HUDEP-2 (cell line): ENCODE data around the gene PLEKHA6.

Experiments used
- DNase-seq, 76 experiments: peaks; one replicate each; lab custom pipeline; 2025; ENCODE audit not compliant: unreplicated experiment in 76 of 76; lab: John Stamatoyannopoulos, UW

The PLEKHA6 gene

DNA sequence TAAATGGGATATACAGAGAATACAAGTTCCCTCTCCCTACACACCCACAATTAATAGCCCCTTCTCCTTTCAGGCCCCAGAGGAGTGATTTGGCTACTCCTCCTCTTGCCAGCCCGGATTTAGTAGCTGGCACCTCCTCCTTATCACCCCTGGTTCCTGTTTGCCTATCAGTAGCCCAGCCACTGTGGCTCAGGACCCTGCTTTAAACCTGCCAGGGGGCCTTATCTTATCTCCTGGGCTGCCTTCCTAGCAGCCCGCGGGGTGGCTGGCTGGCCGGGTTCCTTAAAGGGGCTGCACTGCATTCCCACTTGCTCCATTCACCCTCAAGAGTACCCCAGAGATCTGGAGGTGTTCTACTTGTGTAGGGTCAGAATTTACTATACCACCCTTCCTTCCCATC, 70.4 kb downstream of the PLEKHA6 start:
- DNase-seq, result peak in 33 of 76 experiments; percentile 1 to 37 (median 13)

DNA sequence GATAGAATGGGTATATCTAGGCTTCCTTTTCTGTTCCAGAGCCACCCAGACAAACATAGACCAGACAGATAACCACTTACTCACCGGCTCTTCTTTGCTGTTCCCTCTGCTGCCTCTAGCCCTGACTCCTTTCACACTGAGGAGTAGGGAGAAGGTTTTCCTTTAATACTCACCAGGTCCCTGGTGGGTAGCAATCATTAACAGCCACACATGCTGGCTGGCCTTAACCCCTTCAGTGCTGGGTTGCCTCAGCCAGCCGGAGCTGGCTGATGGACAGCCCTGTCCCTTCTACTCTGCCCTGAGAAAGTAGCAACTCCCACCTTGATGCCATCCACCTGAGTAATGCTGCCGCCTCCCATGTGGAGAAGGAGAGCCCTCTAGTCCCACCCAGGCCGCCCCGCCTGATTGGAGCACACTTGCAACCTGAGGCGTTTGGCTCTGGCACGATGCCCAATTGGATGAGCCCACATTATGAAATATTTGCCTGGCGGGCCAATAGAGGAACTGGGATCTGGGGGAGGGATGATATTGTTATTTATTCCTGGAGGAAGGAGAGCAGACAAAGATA, 71.6 kb downstream of the PLEKHA6 start:
- no peak for DNase-seq

GRCh38 chr1:204287466-204287891, 72.2 kb downstream of the PLEKHA6 start:
- DNase-seq, result no peak

- DNase-seq, result peak in 16 of 76 experiments; percentile 3 to 55 (median 12)
These were observed 72.8 kb downstream of the PLEKHA6 start for GRCh38 chr1:204286831-204287421.

DNA sequence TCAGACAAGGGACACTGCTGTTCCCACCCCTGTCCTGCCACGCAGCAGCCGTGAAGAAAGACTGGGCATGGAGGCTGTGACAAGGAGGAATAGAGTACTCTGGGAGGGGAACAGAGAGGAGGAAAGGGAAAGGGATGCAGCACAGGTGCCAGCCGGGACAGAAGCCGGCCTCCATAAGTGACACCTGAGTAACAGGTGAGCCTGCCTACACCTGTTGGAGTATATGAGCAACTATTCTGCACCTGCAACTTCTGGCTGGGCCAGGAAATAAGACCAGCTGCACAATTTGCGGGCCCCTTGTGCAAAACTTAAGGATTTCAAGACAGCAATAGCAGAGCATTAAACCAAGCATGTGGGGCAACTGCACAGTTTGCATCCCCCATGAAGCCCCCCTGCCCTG, 73.4 kb downstream of the PLEKHA6 start:
- DNase-seq, result no peak

GRCh38 chr1:204285436-204286305, 74.1 kb downstream of the PLEKHA6 start:
- no peak for DNase-seq

- no peak for DNase-seq
These were observed 74.8 kb downstream of the PLEKHA6 start for GRCh38 chr1:204284929-204285328.

- no peak for DNase-seq
These were observed 75.7 kb downstream of the PLEKHA6 start for GRCh38 chr1:204283711-204284651.

DNA sequence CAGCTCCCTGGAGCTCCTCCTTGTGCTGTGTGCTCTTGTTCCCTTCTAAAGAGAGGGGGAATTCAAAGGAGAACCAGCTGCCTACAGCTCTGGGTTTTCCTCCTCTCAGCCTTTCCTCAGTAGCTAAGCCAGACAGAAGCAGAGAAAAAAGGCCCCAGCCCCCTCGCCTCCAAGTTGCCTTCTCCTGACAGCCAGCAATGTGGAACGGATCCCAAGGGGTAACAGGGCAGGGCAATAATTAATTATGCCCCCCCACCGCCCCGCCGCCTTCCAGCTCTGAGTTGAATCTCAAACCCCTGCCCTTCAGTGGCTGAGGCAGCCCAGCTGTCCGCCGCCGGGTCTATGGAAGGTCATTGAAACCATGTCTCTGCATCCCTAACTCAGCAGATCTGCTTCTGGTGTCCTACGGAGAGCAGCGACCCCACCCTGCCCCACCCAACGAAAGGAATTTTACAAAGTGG, 76.9 kb downstream of the PLEKHA6 start:
- DNase-seq, result no peak

GRCh38 chr1:204280099-204280961, 79.4 kb downstream of the PLEKHA6 start:
- DNase-seq, result no peak

DNA sequence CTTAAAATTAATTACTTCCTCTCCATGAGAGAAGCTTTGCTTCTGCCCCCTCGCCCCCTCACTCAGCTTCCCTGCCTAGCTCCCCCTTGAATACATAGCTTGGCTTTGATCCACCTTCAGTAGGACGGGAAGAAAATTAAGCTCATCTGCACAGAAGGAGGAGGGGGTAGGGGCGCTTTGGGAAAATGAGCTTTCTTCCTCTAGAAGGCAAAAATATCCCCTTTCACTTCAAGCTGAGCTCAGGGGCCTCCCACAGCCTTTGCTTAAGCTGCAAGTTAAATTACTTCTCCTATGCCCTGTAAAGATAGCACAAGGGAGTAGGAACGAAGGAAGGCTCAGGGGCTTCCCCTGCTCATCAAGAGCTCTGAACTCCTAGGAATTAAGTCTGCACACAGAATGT, 80.8 kb downstream of the PLEKHA6 start:
- no peak for DNase-seq

DNA sequence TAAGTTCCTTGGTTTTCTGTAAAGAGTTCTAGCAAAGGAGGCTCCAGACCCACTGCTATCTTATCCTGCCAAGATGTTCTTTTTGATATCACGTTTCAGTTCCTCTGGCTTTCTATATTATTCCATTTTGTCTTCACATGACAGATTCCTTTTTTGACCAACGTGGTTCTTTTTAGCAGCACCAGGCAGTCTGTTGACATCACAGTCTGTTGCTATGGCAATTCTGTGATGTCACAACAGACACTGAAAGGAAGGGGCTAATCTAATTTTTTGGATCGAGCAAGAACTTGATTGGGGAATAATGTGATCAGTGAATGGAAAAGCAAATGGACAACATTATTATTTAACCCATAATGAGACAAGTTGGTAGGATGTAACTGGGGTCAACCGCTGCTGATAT, 81.5 kb downstream of the PLEKHA6 start:
- DNase-seq, result no peak

DNA sequence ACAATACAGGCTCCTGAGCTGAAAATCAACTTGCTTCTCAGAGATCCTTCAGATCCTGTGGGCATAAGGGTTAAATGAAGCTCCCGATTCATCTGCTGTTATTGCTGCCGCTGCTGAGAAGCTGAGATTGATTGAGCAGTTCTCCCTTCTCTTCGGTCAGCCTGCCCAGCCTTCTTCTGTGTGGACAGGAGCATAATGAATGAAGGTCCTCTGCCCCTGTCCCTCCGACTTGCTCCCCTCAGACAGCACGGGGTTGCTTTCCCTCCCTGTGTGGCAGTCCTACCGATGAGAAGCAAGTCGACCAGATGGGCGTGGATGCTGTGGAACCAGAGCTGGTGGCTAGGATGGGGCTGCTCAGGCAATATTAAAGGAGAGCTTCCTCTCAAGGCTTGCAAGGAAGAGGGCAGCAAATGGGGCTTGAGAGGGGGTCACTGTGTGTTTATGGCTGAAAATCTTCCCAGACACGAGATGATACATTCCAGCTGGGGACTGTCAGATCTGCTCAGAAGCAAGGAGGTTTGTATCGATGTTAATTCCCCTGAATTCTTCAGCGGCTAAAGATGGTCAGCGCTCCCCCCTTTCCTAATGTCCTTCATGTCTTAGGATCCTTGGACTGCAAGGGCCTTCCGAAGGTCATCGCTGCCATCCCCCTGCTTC, 82.0 kb downstream of the PLEKHA6 start:
- DNase-seq, result no peak

GRCh38 chr1:204275695-204276370, 83.9 kb downstream of the PLEKHA6 start:
- DNase-seq, result no peak

GRCh38 chr1:204274446-204274845, 85.3 kb downstream of the PLEKHA6 start:
- no peak for DNase-seq

DNA sequence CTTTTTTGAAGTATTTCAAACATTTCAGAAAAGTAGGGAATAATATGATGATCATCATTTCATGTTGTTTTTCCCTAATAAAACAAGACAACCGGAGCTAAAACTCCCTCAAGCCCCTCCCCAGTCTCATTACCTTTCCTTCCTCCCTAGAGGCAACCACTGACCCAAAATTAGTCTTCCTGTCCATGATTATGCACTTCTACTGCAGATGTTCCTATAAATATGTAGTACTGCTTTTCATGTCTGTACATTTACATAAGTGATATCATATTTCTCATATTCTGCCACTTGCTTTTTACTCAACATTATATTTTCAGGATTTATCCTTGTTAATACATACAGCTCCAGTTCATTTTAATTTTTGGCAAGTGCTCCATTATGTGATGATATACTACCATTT, 87.2 kb downstream of the PLEKHA6 start:
- DNase-seq, result no peak

- DNase-seq, result no peak
These were observed 87.8 kb downstream of the PLEKHA6 start for GRCh38 chr1:204271970-204272369.

DNA sequence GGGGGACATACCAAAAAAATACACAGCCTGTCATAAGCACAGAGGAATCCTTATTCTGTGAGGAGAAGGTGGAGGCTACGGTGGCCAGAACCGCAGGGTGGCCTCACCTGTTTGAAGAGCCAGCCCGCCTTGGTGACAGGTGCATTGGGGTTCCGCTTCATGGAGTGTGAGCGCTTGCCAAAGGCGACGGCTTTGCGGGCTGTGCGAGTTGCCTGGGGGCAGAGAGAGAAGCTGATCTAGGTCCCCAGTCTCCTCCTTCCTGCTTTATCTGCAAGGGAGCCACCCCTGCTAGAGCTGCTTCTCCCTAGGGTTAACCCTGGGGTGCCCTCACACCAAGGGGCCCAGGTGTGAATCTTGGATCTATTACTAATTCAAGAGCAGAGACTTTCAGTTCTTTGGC, 91.6 kb downstream of the PLEKHA6 start:
- DNase-seq, result no peak

DNA sequence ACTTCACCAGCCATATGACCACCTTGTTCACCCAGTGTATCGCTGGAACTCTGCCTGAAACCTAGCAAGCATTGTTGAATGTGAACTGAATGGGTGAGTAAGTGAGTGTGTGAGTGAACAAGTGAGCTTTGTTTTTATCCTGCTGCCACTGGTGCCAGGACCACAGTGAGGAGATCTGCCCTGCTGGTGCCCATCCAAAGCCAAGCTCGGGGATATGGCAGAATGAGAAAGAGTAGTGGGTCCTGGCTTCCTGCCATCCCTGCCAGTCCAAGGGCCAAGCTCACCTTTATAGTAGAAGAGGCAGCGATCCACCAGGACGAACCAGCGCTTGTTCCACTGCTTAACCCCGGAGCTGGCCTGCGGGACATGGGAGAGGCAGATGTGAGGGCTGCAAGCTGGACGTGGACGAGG, 92.5 kb downstream of the PLEKHA6 start:
- no peak for DNase-seq
